SU-DHL-6 (cell line): Measurements from ENCODE around the gene SPACA5.
"Not testable (repeated sequence)": the region's sequence is repeated elsewhere in the genome, so short reads cannot be mapped to it uniquely, and the experiment has no call there.

Source experiments
- CTCF ChIP-seq: fragments of 200-600 bp; sonication (generic); IDR thresholded peaks from one replicate; pipeline ENCODE4 v1.5.1; 2017; ENCODE audit warnings: antibody characterized with exemption, mild to moderate bottlenecking, low read length, moderate library complexity; ENCODE audit not compliant: insufficient read depth, poor library complexity, severe bottlenecking
- EZH2phosphoT487 ChIP-seq: fragments of 200-600 bp; sonication (generic), shearing (Covaris generic); conservative IDR thresholded peaks from 2 replicates; pipeline ENCODE4 v1.6.1; 2018; ENCODE audit warnings: mild to moderate bottlenecking, antibody characterized with exemption, low read length, moderate library complexity, mixed read lengths

- not testable (repeated sequence) for TF ChIP-seq CTCF, EZH2phosphoT487
Observed at GRCh38 chrX:47961830-47962229, 45.0 kb upstream of the SPACA5 start.
